SK-N-SH (cell line): ENCODE results near the gene FEV. TPM values are rescaled to one million over a fixed set of nuclear protein-coding genes. Genes with fewer than 3 reads are reported as not detected.

Source experiments
- CTCF ChIA-PET: fragments of 300-600, 350-600 bp; formaldehyde crosslinking; extraction: SDS; loops from one replicate; lab custom pipeline; 2021; lab: Yijun Ruan, JAX
- POLR2A ChIA-PET: fragments of 350-600 bp; sonication (Branson Sonifier 250); formaldehyde crosslinking; extraction: SDS; loops from one replicate; lab custom pipeline; 2020; ENCODE audit warnings: antibody characterized with exemption, inconsistent platforms; lab: Yijun Ruan, JAX
- DNase-seq: peaks from one replicate; pipeline ENCODE4 v3.0.0; 2012
- H2AFZ ChIP-seq: fragments of 200-600 bp; sonication (generic); 2 replicates; pipeline ENCODE4 v1.8.1; 2016; ENCODE audit warnings: antibody characterized with exemption, mild to moderate bottlenecking, low read depth
- H3F3A ChIP-seq: fragments of 200-600 bp; sonication (generic); replicated peaks from 2 replicates; pipeline ENCODE3; 2016; ENCODE audit warnings: antibody characterized with exemption, mild to moderate bottlenecking; ENCODE audit not compliant: insufficient read depth
- H3K27ac ChIP-seq, 2 experiments: fragments of 200-500 bp in 1 of 2; fragments of 200-600 bp in 1 of 2; sonication (Bioruptor generic) in 1 of 2; sonication (generic), shearing (Covaris generic) in 1 of 2; 2 replicates each; pipeline versions ENCODE4 v1.5.1 to v1.6.1; 2014 to 2016; ENCODE audit warnings: low read depth in 2 of 2, inconsistent platforms in 1 of 2, low read length in 1 of 2, mild to moderate bottlenecking in 1 of 2, mixed read lengths in 1 of 2
- H3K27me3 ChIP-seq: fragments of 200-600 bp; sonication (generic), shearing (Covaris generic); 2 replicates; pipeline ENCODE4 v1.6.1; 2016; ENCODE audit warnings: mixed run types; ENCODE audit not compliant: insufficient read depth
- H3K36me3 ChIP-seq, 2 experiments: fragments of 200-500 bp in 1 of 2; fragments of 200-600 bp in 1 of 2; sonication (Bioruptor generic) in 1 of 2; sonication (generic) in 1 of 2; replicated peaks in 1 of 2; 2 replicates each; pipeline versions ENCODE3 to v1.5.1; 2014 to 2016; ENCODE audit warnings: low read length in 1 of 2, mild to moderate bottlenecking in 1 of 2; ENCODE audit not compliant: insufficient read depth in 2 of 2, control insufficient read depth in 1 of 2
- H3K4me1 ChIP-seq, 2 experiments: fragments of 200-500 bp in 1 of 2; fragments of 200-600 bp in 1 of 2; sonication (Bioruptor generic) in 1 of 2; sonication (generic), shearing (Covaris generic) in 1 of 2; 2 replicates each; pipeline versions ENCODE4 v1.5.1 to v1.6.1; 2014 to 2016; ENCODE audit warnings: low read depth in 1 of 2, low read length in 1 of 2, mixed run types in 1 of 2; ENCODE audit not compliant: insufficient read depth in 2 of 2, control insufficient read depth in 1 of 2
- H3K4me2 ChIP-seq: fragments of 200-600 bp; sonication (generic), shearing (Covaris generic); 2 replicates; pipeline ENCODE4 v1.6.1; 2017; ENCODE audit warnings: mixed run types
- H3K4me3 ChIP-seq, 2 experiments: fragments of 200-500 bp in 1 of 2; fragments of 200-600 bp in 1 of 2; sonication (Bioruptor generic) in 1 of 2; sonication (generic), shearing (Covaris generic) in 1 of 2; 2 replicates each; pipeline versions ENCODE4 v1.5.1 to v1.8.1; 2014 to 2016; ENCODE audit warnings: low read depth in 2 of 2, inconsistent platforms in 1 of 2, low read length in 1 of 2, mild to moderate bottlenecking in 1 of 2, mixed read lengths in 1 of 2, moderate library complexity in 1 of 2
- H3K79me2 ChIP-seq: fragments of 200-600 bp; sonication (generic); 2 replicates; pipeline ENCODE4 v1.8.1; 2017; ENCODE audit warnings: mild to moderate bottlenecking; ENCODE audit not compliant: insufficient read depth
- H3K9ac ChIP-seq: fragments of 200-600 bp; sonication (generic); 2 replicates; pipeline ENCODE4 v1.6.1; 2017; ENCODE audit warnings: mixed run types
- H3K9me2 ChIP-seq: fragments of 200-600 bp; sonication (generic); 2 replicates; pipeline ENCODE4 v1.6.1; 2017; ENCODE audit warnings: mixed run types
- H3K9me3 ChIP-seq: fragments of 200-600 bp; sonication (generic); 2 replicates; pipeline ENCODE4 v1.6.1; 2017; ENCODE audit warnings: mixed run types, mild to moderate bottlenecking, moderate library complexity
- H4K20me1 ChIP-seq: fragments of 200-600 bp; sonication (generic); 2 replicates; pipeline ENCODE4 v1.6.1; 2017; ENCODE audit warnings: mild to moderate bottlenecking, mixed run types; ENCODE audit not compliant: insufficient read depth
- EZH2phosphoT487 ChIP-seq: fragments of 200-600 bp; sonication (generic); IDR thresholded peaks from 2 replicates; pipeline ENCODE4 v1.6.1; 2017; ENCODE audit warnings: low read depth, mixed run types, mild to moderate bottlenecking, antibody characterized with exemption, moderate library complexity, borderline replicate concordance
- FOXJ3 ChIP-seq: sonication (generic); formaldehyde crosslinking; IDR thresholded peaks from 2 replicates; pipeline ENCODE4 v1.5.1; 2020; ENCODE audit warnings: mild to moderate bottlenecking, missing genetic modification reagents
- FOXM1 ChIP-seq: IDR thresholded peaks from 2 replicates; pipeline ENCODE4 v1.4.0; 2012; ENCODE audit warnings: low read depth, mild to moderate bottlenecking
- GABPA ChIP-seq: IDR thresholded peaks from 2 replicates; pipeline ENCODE4 v1.4.0; 2012; ENCODE audit warnings: low read depth, mild to moderate bottlenecking
- JUND ChIP-seq: IDR thresholded peaks from 2 replicates; pipeline ENCODE4 v1.4.0; 2012
- MXI1 ChIP-seq: IDR thresholded peaks from 2 replicates; pipeline ENCODE4 v1.6.1; 2012; ENCODE audit warnings: mild to moderate bottlenecking, low read depth, low read length, improper control_type of control experiment
- RAD21 ChIP-seq: IDR thresholded peaks from 2 replicates; pipeline ENCODE4 v1.6.1; 2012; ENCODE audit warnings: mild to moderate bottlenecking, low read length
- RFX5 ChIP-seq: IDR thresholded peaks from 2 replicates; pipeline ENCODE4 v1.6.1; 2012; ENCODE audit warnings: mild to moderate bottlenecking, improper control_type of control experiment, low read length
- RXRA ChIP-seq: IDR thresholded peaks from 2 replicates; pipeline ENCODE4 v1.4.0; 2012; ENCODE audit warnings: low read depth, mild to moderate bottlenecking, borderline replicate concordance
- SIN3A ChIP-seq: IDR thresholded peaks from 2 replicates; pipeline ENCODE4 v1.6.1; 2012; ENCODE audit warnings: low read depth, mild to moderate bottlenecking, low read length, moderate library complexity, borderline replicate concordance
- TCF12 ChIP-seq: IDR thresholded peaks from 2 replicates; pipeline ENCODE4 v1.4.0; 2012
- TEAD4 ChIP-seq: IDR thresholded peaks from 2 replicates; pipeline ENCODE4 v1.4.0; 2012; ENCODE audit warnings: mild to moderate bottlenecking, borderline replicate concordance; ENCODE audit not compliant: insufficient read depth
- YY1 ChIP-seq: IDR thresholded peaks from 2 replicates; pipeline ENCODE4 v1.4.0; 2012; ENCODE audit warnings: low read depth, mild to moderate bottlenecking
- WGBS: methylation state at CpG from one replicate; pipeline ENCODE4 v1.1.6; 2017; ENCODE audit warnings: low lambda C conversion rate; 5-methylcytosine and 5-hydroxymethylcytosine counted together
- polyA plus RNA-seq, 3 experiments: library from polyadenylated mRNA; depleted of rRNA; stranded (reverse); fragments of >200 nt; gene quantifications; 2 replicates each; pipeline ENCODE4 v1.2.3, GENCODE V29; 2012
- TF ChIP-seq, protein P1 (sequence below): fragments of 200-600 bp; sonication (generic); IDR thresholded peaks from 2 replicates; pipeline ENCODE4 v1.6.1; 2017; ENCODE audit warnings: antibody characterized with exemption, mild to moderate bottlenecking, moderate library complexity
- TF ChIP-seq, protein P2 (sequence below): IDR thresholded peaks from 2 replicates; pipeline ENCODE4 v1.4.0; 2012; ENCODE audit warnings: low read depth
- TF ChIP-seq, protein P3 (sequence below): fragments of 150-350 bp; IDR thresholded peaks from 2 replicates; pipeline ENCODE4 v1.6.1; 2016; ENCODE audit warnings: mild to moderate bottlenecking, low read depth, low read length

FEV gene
- polyA plus RNA-seq, 1 of the 3 experiments (the other 2 are of a cell fraction): 0.53 TPM

DNA sequence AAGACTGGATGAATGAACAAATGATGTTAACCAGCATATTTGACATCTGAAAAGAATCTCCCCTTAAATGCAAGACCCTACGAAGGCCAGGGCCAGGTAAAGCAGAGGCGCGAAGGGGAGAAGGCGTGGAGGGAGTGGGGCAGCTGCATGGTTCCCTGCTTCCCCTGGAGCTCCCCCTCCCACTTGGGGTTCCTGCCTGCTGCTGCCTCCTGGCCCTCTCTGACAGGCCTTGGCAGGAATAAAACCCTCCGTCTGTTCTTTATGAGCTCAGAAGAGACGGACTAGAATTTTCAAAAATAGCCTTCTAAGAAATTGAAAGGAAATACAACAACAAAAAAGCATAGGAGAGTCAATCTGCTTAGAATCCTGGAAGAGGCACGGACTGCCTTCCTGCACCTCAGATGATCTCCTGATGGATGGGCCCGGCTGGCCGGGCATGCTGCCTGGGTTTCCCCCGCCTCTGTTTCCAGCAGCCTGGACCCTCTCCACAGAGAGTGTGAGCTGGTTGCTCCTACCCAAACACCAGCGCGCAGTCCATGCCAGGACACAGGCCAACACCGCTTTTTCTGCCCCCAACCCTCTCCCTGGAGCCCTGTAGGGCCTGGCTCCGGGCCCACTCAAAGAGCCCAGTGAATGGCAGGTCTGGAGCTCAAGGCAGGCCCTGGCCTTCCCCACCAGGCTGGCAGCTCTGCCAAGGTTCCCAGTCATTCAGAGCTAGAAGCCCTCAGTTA, 32.4 kb upstream of the FEV start:
- no peak overlapping the region for H2AFZ ChIP-seq
- no peak overlapping the region for H3K4me2 ChIP-seq
- no peaks in the 10 kb centered on the region for H3K36me3 ChIP-seq
- TF ChIP-seq, protein P1, sequence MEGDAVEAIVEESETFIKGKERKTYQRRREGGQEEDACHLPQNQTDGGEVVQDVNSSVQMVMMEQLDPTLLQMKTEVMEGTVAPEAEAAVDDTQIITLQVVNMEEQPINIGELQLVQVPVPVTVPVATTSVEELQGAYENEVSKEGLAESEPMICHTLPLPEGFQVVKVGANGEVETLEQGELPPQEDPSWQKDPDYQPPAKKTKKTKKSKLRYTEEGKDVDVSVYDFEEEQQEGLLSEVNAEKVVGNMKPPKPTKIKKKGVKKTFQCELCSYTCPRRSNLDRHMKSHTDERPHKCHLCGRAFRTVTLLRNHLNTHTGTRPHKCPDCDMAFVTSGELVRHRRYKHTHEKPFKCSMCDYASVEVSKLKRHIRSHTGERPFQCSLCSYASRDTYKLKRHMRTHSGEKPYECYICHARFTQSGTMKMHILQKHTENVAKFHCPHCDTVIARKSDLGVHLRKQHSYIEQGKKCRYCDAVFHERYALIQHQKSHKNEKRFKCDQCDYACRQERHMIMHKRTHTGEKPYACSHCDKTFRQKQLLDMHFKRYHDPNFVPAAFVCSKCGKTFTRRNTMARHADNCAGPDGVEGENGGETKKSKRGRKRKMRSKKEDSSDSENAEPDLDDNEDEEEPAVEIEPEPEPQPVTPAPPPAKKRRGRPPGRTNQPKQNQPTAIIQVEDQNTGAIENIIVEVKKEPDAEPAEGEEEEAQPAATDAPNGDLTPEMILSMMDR: no peak
- TF ChIP-seq TEAD4 (no peak), TCF12 (no peak), JUND (no peak), RFX5 (no peak), MXI1 (no peak), SIN3A (no peak), YY1 (no peak), RXRA (no peak), FOXJ3 (CRISPR knock-in tag) (no peak), GABPA (no peak), EZH2phosphoT487 (no peak), FOXM1 (no peak), RAD21 (no peak)
- TF ChIP-seq, protein P2, sequence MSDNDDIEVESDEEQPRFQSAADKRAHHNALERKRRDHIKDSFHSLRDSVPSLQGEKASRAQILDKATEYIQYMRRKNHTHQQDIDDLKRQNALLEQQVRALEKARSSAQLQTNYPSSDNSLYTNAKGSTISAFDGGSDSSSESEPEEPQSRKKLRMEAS: no peak
- TF ChIP-seq, protein P3, sequence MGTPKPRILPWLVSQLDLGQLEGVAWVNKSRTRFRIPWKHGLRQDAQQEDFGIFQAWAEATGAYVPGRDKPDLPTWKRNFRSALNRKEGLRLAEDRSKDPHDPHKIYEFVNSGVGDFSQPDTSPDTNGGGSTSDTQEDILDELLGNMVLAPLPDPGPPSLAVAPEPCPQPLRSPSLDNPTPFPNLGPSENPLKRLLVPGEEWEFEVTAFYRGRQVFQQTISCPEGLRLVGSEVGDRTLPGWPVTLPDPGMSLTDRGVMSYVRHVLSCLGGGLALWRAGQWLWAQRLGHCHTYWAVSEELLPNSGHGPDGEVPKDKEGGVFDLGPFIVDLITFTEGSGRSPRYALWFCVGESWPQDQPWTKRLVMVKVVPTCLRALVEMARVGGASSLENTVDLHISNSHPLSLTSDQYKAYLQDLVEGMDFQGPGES: no peak
- peaks cover 28% of the 10 kb centered on the region for H3K27me3 ChIP-seq
- POLR2A ChIA-PET: no interaction called here
- H3K4me1 ChIP-seq: peaks cover 0 to 48% of the 10 kb centered on the region in 2 experiments; a peak in 1 of 4 replicates
- H4K20me1 ChIP-seq: no peaks in the 10 kb centered on the region
- CTCF ChIA-PET: interaction anchor here (0.6 to 20.3 kb wide), 10 partner anchors 8 to 142 kb away, joined by 3 to 258 read pairs (median 7); partner anchors contain the start of gene NHEJ1
- H3K4me3 ChIP-seq: no peak overlapping the region
- 75% methylated on average over 8 of the region's 14 CpGs for whole genome bisulfite sequencing
- no peak overlapping the region for H3K9ac ChIP-seq
- no peaks in the 10 kb centered on the region for H3K9me3 ChIP-seq
- DNase-seq: no peak
- no peaks in the 10 kb centered on the region for H3K79me2 ChIP-seq
- no peaks in the 10 kb centered on the region for H3K9me2 ChIP-seq
- H3F3A ChIP-seq: no peaks in the 10 kb centered on the region
- H3K27ac ChIP-seq: peak overlapping the region in 1 of 2 experiments; percentile 34; a peak in 1 of 4 replicates
